ENCODE results near the gene CRADD. TPM values are rescaled to one million over a fixed set of nuclear protein-coding genes. Genes with fewer than 3 reads are reported as not detected.

Gene CRADD
- total and polyA plus RNA-seq, 2 of the 4 experiments (the other 2 are of a cell fraction): 11.1 to 14.0 TPM

DNA sequence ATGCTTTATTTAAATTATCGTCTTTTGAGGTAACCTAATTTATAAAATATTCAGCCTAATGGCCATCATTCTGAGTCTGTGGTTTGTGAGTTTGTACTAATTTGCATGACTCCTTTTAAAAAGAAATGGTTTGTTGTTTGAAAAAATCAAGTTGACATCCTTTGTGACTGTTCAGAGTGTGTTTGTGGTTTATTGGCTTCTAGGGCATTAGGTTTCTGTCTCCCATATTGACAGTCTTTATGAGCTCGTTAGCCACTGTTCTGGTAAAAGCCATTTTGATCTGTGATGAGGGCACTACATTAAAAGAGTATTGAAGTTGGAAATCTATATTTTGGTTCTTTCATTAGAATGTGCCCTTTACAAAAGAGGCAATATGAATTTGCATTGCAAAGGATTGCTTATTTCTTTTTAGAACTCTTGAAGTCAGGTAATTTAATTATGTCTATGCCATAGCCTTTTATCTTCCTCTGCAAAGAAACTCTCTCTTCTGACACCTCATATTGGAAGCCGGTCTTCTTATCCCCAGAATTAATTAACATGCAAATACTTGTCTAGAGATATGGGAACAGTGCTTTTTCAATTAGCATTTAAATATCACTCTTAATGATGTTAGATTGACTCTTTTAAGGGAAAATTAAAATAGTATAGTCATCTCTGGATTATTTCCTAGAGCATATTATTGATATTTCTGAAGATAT lies 95.0 kb downstream of the CRADD start:
- in situ Hi-C loops (cut with MboI; ENCODE audit: low sequenced_read_pairs) (no loop called here), dilution Hi-C loops (cut with HindIII; ENCODE audit: low sequenced_read_pairs, unreplicated experiment) (no loop called here), intact Hi-C loops (cut with micrococcal nuclease) (no loop called here)
- no peak overlapping the region for H3K4me2 ChIP-seq (ENCODE audit: low read depth, low read length)
- no peak overlapping the region for H2BK120ac ChIP-seq (ENCODE audit: low read depth, low read length)
- peaks cover 25 to 42% of the 10 kb centered on the region in 2 experiments for H3K79me1 ChIP-seq (ENCODE audit: low read depth in 1 of 2, low read length in 2 of 2)
- H3K9me1 ChIP-seq (ENCODE audit: insufficient read depth, low read length): peaks cover 3% of the 10 kb centered on the region; the same call in 1 of the 2 replicates
- no peak overlapping the region for H4K8ac ChIP-seq (ENCODE audit: low read depth in 2 of 2, low read length in 2 of 2)
- no peak overlapping the region for H2BK15ac ChIP-seq (ENCODE audit: low read depth, low read length)
- H3K27ac ChIP-seq (ENCODE audit: insufficient read depth, low read length): no peak overlapping the region
- H2AK5ac ChIP-seq (ENCODE audit: low read depth, low read length): no peak overlapping the region
- no peaks in the 10 kb centered on the region for H3K9me3 ChIP-seq (ENCODE audit: control insufficient read depth, insufficient read depth, low read length)
- H3K18ac ChIP-seq (ENCODE audit: low read depth, low read length): no peak overlapping the region; the same call in 1 of the 2 replicates
- no peak for ATAC-seq (ENCODE audit: low read depth)
- no peak for TF ChIP-seq FOS (IDR thresholded peaks at IDR 0.05; ENCODE audit: low read depth, low read length)
- no peak for TF ChIP-seq POLR2A (IDR thresholded peaks at IDR 0.05; ENCODE audit: low read depth, low read length)
- no peak for TF ChIP-seq MAZ (IDR thresholded peaks at IDR 0.05; ENCODE audit: borderline replicate concordance, low read depth, low read length)
- no peak for TF ChIP-seq CEBPB (IDR thresholded peaks at IDR 0.05; ENCODE audit: low read depth, low read length)
- TF ChIP-seq RCOR1 (IDR thresholded peaks at IDR 0.05; ENCODE audit: insufficient replicate concordance, low read length): no peak
- TF ChIP-seq NFE2L2 (IDR thresholded peaks at IDR 0.05; ENCODE audit: low read depth, low read length): no peak
- TF ChIP-seq, protein P1, sequence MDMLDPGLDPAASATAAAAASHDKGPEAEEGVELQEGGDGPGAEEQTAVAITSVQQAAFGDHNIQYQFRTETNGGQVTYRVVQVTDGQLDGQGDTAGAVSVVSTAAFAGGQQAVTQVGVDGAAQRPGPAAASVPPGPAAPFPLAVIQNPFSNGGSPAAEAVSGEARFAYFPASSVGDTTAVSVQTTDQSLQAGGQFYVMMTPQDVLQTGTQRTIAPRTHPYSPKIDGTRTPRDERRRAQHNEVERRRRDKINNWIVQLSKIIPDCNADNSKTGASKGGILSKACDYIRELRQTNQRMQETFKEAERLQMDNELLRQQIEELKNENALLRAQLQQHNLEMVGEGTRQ (IDR thresholded peaks at IDR 0.05; ENCODE audit: low read depth, low read length): no peak
- TF ChIP-seq CTCF (conservative IDR thresholded peaks at IDR 0.05; ENCODE audit: low read depth, low read length): no peak
- TF ChIP-seq BHLHE40 (IDR thresholded peaks at IDR 0.05; ENCODE audit: low read depth, low read length): no peak
- TF ChIP-seq SMC3 (IDR thresholded peaks at IDR 0.05; ENCODE audit: low read depth, low read length): no peak
- no peak for TF ChIP-seq MAFK (IDR thresholded peaks at IDR 0.05; ENCODE audit: low read depth, low read length)
- TF ChIP-seq RAD21 (IDR thresholded peaks at IDR 0.05; ENCODE audit: low read length): no peak
- no peak for TF ChIP-seq CHD1 (IDR thresholded peaks at IDR 0.05; ENCODE audit: low read depth, low read length)
- TF ChIP-seq RFX5 (IDR thresholded peaks at IDR 0.05; ENCODE audit: low read depth, low read length): no peak
- TF ChIP-seq, protein P2, sequence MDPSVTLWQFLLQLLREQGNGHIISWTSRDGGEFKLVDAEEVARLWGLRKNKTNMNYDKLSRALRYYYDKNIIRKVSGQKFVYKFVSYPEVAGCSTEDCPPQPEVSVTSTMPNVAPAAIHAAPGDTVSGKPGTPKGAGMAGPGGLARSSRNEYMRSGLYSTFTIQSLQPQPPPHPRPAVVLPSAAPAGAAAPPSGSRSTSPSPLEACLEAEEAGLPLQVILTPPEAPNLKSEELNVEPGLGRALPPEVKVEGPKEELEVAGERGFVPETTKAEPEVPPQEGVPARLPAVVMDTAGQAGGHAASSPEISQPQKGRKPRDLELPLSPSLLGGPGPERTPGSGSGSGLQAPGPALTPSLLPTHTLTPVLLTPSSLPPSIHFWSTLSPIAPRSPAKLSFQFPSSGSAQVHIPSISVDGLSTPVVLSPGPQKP (IDR thresholded peaks at IDR 0.05; ENCODE audit: borderline replicate concordance, low read depth, low read length): no peak
- no peak overlapping the region for H4K91ac ChIP-seq (ENCODE audit: insufficient read depth, low read depth, low read length)
- H3K9ac ChIP-seq (ENCODE audit: low read depth, low read length): no peak overlapping the region
- peak overlapping the region; percentile 64; the same call in 1 of the 2 replicates for H2BK20ac ChIP-seq (ENCODE audit: low read depth, low read length)
- H4K20me1 ChIP-seq (ENCODE audit: insufficient read depth, low read length): no peaks in the 10 kb centered on the region
- H3K4me3 ChIP-seq (ENCODE audit: insufficient read depth, low read depth, low read length): no peak overlapping the region
- no peak for DNase-seq
- H3K23ac ChIP-seq (ENCODE audit: low read depth, low read length): no peak overlapping the region
- H3K14ac ChIP-seq (replicated peaks; ENCODE audit: low read depth, low read length): peak overlapping the region; percentile 81
- ChIA-PET CTCF (no interaction called here), POLR2A (ENCODE audit: unreplicated experiment) (no interaction called here)
- peak overlapping the region; percentile 36; the same call in 1 of the 2 replicates for H4K5ac ChIP-seq (ENCODE audit: low read depth, low read length)
- H2AK9ac ChIP-seq (replicated peaks; ENCODE audit: low read depth, low read length, poor library complexity): no peak overlapping the region
- H3K27me3 ChIP-seq (ENCODE audit: control insufficient read depth, insufficient read depth, low read length): no peaks in the 10 kb centered on the region
- H3K4me1 ChIP-seq (ENCODE audit: control insufficient read depth, insufficient read depth, low read length): peaks cover 6% of the 10 kb centered on the region
- BruUV-seq (replicated peaks): no TSS peak
- H3K56ac ChIP-seq (ENCODE audit: extremely low read depth, insufficient read depth, low read length): no peak overlapping the region
- H2AFZ ChIP-seq (replicated peaks; ENCODE audit: low read length, poor library complexity): no peak overlapping the region
- no peak overlapping the region for H2BK5ac ChIP-seq (ENCODE audit: low read depth, low read length, poor library complexity, severe bottlenecking)
- H3K36me3 ChIP-seq (ENCODE audit: control insufficient read depth, insufficient read depth, low read length): no peaks in the 10 kb centered on the region
- no CpG with 5 or more reads among the region's 3 CpGs for WGBS, 2 experiments (ENCODE audit: extremely low coverage in 2 of 2, insufficient read length in 1 of 2)
- H3K4ac ChIP-seq (ENCODE audit: low read depth, low read length): peak overlapping the region; percentile 71; the same call in 1 of the 2 replicates

All from IMR-90 (cell line).